ENCODE measurements around the gene MAN2A2. TPM values are rescaled to one million over a fixed set of nuclear protein-coding genes. Genes with fewer than 3 reads are reported as not detected.

Gene MAN2A2
- total and polyA plus RNA-seq, 9 of the 15 experiments (the other 6 are each of a cell fraction or from before 2014, with no cell fraction given): 7.3 to 151 (median 43.4) TPM

- TF ChIP-seq, protein P1, sequence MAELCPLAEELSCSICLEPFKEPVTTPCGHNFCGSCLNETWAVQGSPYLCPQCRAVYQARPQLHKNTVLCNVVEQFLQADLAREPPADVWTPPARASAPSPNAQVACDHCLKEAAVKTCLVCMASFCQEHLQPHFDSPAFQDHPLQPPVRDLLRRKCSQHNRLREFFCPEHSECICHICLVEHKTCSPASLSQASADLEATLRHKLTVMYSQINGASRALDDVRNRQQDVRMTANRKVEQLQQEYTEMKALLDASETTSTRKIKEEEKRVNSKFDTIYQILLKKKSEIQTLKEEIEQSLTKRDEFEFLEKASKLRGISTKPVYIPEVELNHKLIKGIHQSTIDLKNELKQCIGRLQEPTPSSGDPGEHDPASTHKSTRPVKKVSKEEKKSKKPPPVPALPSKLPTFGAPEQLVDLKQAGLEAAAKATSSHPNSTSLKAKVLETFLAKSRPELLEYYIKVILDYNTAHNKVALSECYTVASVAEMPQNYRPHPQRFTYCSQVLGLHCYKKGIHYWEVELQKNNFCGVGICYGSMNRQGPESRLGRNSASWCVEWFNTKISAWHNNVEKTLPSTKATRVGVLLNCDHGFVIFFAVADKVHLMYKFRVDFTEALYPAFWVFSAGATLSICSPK (IDR thresholded peaks at IDR 0.05; ENCODE audit: borderline replicate concordance): no peak
- TF ChIP-seq, protein P2, sequence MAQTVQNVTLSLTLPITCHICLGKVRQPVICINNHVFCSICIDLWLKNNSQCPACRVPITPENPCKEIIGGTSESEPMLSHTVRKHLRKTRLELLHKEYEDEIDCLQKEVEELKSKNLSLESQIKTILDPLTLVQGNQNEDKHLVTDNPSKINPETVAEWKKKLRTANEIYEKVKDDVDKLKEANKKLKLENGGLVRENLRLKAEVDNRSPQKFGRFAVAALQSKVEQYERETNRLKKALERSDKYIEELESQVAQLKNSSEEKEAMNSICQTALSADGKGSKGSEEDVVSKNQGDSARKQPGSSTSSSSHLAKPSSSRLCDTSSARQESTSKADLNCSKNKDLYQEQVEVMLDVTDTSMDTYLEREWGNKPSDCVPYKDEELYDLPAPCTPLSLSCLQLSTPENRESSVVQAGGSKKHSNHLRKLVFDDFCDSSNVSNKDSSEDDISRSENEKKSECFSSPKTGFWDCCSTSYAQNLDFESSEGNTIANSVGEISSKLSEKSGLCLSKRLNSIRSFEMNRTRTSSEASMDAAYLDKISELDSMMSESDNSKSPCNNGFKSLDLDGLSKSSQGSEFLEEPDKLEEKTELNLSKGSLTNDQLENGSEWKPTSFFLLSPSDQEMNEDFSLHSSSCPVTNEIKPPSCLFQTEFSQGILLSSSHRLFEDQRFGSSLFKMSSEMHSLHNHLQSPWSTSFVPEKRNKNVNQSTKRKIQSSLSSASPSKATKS (CRISPR knock-in tag; IDR thresholded peaks at IDR 0.05): no peak
- peak; percentile 16; the same call in 1 of the 2 replicates for TF ChIP-seq ZNF384 (IDR thresholded peaks at IDR 0.05; ENCODE audit: low read depth, low read length)
- no peak for TF ChIP-seq MCM5 (IDR thresholded peaks at IDR 0.05; ENCODE audit: low read depth)
- TF ChIP-seq C11orf30 (IDR thresholded peaks at IDR 0.05; ENCODE audit: low read depth): peak; percentile 58; the same call in 1 of the 2 replicates
- peak; percentile 55; the same call in 1 of the 2 replicates for TF ChIP-seq PHF21A (IDR thresholded peaks at IDR 0.05; ENCODE audit: borderline replicate concordance, low read depth)
- TF ChIP-seq ZSCAN29 (IDR thresholded peaks at IDR 0.05): 0 out of 2 replicates have a peak, but pooled peaks have one; percentile 51
- TF ChIP-seq POU5F1 (IDR thresholded peaks at IDR 0.05; ENCODE audit: borderline replicate concordance, low read depth, low read length, partially characterized antibody): no peak
- peak; percentile 92 for TF ChIP-seq STAT6 (CRISPR knock-in tag; IDR thresholded peaks at IDR 0.05)
- no peak for TF ChIP-seq ZNF217 (CRISPR knock-in tag; IDR thresholded peaks at IDR 0.05)
- peak in 2 of 3 experiments; percentile 86 for TF ChIP-seq YY1 (IDR thresholded peaks at IDR 0.05; ENCODE audit: borderline replicate concordance in 1 of 3, control insufficient read depth in 1 of 3, extremely low read depth in 1 of 3, insufficient read depth in 3 of 3, insufficient read length in 1 of 3, insufficient replicate concordance in 2 of 3, low read depth in 1 of 3, low read length in 2 of 3)
- peak; percentile 8; the same call in 1 of the 2 replicates for TF ChIP-seq ELF2 (CRISPR knock-in tag; IDR thresholded peaks at IDR 0.05)
- no peak; the same call in 1 of the 2 replicates for TF ChIP-seq DNMT1 (IDR thresholded peaks at IDR 0.05)
- TF ChIP-seq JUN (IDR thresholded peaks at IDR 0.05; ENCODE audit: borderline replicate concordance, low read depth, low read length): peak; percentile 47; the same call in 1 of the 2 replicates
- no peak for TF ChIP-seq JUN (CRISPR knock-in tag; IDR thresholded peaks at IDR 0.05; ENCODE audit: borderline replicate concordance)
- TF ChIP-seq, protein P3, sequence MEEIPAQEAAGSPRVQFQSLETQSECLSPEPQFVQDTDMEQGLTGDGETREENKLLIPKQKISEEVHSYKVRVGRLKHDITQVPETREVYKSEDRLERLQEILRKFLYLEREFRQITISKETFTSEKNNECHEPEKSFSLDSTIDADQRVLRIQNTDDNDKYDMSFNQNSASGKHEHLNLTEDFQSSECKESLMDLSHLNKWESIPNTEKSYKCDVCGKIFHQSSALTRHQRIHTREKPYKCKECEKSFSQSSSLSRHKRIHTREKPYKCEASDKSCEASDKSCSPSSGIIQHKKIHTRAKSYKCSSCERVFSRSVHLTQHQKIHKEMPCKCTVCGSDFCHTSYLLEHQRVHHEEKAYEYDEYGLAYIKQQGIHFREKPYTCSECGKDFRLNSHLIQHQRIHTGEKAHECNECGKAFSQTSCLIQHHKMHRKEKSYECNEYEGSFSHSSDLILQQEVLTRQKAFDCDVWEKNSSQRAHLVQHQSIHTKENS (CRISPR knock-in tag; IDR thresholded peaks at IDR 0.05): no peak
- TF ChIP-seq ZNF785 (CRISPR knock-in tag; IDR thresholded peaks at IDR 0.05): no peak
- no peak for TF ChIP-seq POLR3A (IDR thresholded peaks at IDR 0.05; ENCODE audit: borderline replicate concordance, extremely low read depth, insufficient read depth, insufficient read length)
- TF ChIP-seq NCOA1 (IDR thresholded peaks at IDR 0.05; ENCODE audit: low read depth): 0 out of 2 replicates have a peak, but pooled peaks have one; percentile 37
These were observed 28.9 kb downstream of the MAN2A2 start, which contains the start of gene HDDC3 (continued) for GRCh38 chr15:90931828-90932659.
